Prostate gland (tissue), 2 donors: ENCODE results near the gene SHCBP1L. TPM values are rescaled to one million over a fixed set of nuclear protein-coding genes. Genes with fewer than 3 reads are reported as not detected.

Experiments used
- DNase-seq: peaks from one replicate; pipeline ENCODE4 v3.0.0-alpha.2; 2019; ENCODE audit warnings: low spot score
- H3K27ac ChIP-seq, 2 donors: fragments of 200-600 bp; sonication (generic); 2 replicates each; pipeline ENCODE4 v1.5.1; 2017 to 2019
- H3K27me3 ChIP-seq: fragments of 200-600 bp; sonication (generic); replicated peaks from 2 replicates; pipeline ENCODE4 v1.5.1; 2019; ENCODE audit not compliant: insufficient read depth
- H3K36me3 ChIP-seq, 2 donors: fragments of 200-600 bp; sonication (generic); 1 replicate in 1 of 2; 2 replicates in 1 of 2; pipeline versions ENCODE4 v1.5.1 to v1.8.1; 2017 to 2019
- H3K4me1 ChIP-seq: fragments of 200-600 bp; sonication (generic); replicated peaks from 2 replicates; pipeline ENCODE4 v1.5.1; 2019
- H3K4me3 ChIP-seq, 2 donors: fragments of 200-600 bp; sonication (generic); 2 replicates each; pipeline ENCODE4 v1.5.1; 2017 to 2019
- H3K9me3 ChIP-seq: fragments of 200-600 bp; sonication (generic); 2 replicates; pipeline ENCODE4 v1.5.1; 2017
- POLR2A ChIP-seq: fragments of 450-650 bp; IDR thresholded peaks from one replicate; pipeline ENCODE4 v1.6.1; 2016; ENCODE audit warnings: antibody characterized with exemption, mild to moderate bottlenecking
- POLR2AphosphoS5 ChIP-seq: sonication (generic); formaldehyde crosslinking; IDR thresholded peaks from one replicate; pipeline ENCODE4 v1.6.1; 2017; ENCODE audit warnings: antibody characterized with exemption
- WGBS: methylation state at CpG from one replicate; pipeline ENCODE4 v1.1.5; 2018; 5-methylcytosine and 5-hydroxymethylcytosine counted together
- intact Hi-C: fragments of 100-400 bp; cut with DNase I; formaldehyde crosslinking; loops from one replicate; pipeline ENCODE4 v1.14.2; 2022
- total RNA-seq, 2 donors: library from RNA; depleted of rRNA; stranded (reverse); fragments of >200 nt; gene quantifications; one replicate each; pipeline ENCODE4 v1.1.0, GENCODE V29; 2016
- TF ChIP-seq, protein P1 (sequence below), 4 experiments: fragments of 200-600 bp in 2 of 4; fragments of 450-650 bp in 2 of 4; sonication (generic) in 2 of 4; IDR thresholded peaks; 1 replicate in 3 of 4; 2 replicates in 1 of 4; pipeline ENCODE4 v1.5.1; 2016 to 2019; ENCODE audit warnings: antibody characterized with exemption in 4 of 4, mild to moderate bottlenecking in 2 of 4, moderate library complexity in 2 of 4

SHCBP1L gene
- total RNA-seq, 2 donors from 2014 or later, result 23.9 TPM; not detected in 1

DNA sequence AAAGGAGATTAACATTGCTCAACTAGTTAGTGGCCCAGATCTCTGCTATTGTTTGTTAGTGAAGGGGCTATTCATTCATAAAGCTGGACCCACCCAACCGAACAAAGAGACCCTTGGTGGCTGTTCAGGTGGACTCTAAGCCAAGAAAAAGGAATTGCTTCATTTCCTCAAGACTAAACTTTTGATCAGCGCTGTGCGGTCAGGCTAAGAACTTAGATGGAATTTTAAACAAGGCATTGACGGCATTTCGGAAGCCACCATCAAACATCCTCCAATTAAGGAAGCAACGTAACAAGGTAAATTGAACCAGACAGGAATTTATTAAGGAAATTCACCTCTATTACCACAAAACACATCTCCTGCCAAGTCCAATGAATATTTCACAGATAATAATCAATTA lies 19.9 kb upstream of the SHCBP1L start:
- H3K27me3 ChIP-seq, result no peaks in the 10 kb centered on the region
- no peak overlapping the region for H3K4me3 ChIP-seq
- no peaks in the 10 kb centered on the region for H3K4me1 ChIP-seq
- WGBS, result 69% methylated on average over 6 of the region's 6 CpGs
- H3K36me3 ChIP-seq, result no peaks in the 10 kb centered on the region
- TF ChIP-seq POLR2A (no peak), POLR2AphosphoS5 (no peak)
- TF ChIP-seq, protein P1, sequence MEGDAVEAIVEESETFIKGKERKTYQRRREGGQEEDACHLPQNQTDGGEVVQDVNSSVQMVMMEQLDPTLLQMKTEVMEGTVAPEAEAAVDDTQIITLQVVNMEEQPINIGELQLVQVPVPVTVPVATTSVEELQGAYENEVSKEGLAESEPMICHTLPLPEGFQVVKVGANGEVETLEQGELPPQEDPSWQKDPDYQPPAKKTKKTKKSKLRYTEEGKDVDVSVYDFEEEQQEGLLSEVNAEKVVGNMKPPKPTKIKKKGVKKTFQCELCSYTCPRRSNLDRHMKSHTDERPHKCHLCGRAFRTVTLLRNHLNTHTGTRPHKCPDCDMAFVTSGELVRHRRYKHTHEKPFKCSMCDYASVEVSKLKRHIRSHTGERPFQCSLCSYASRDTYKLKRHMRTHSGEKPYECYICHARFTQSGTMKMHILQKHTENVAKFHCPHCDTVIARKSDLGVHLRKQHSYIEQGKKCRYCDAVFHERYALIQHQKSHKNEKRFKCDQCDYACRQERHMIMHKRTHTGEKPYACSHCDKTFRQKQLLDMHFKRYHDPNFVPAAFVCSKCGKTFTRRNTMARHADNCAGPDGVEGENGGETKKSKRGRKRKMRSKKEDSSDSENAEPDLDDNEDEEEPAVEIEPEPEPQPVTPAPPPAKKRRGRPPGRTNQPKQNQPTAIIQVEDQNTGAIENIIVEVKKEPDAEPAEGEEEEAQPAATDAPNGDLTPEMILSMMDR (IDR thresholded peaks at IDR 0.05), result no peak
- H3K27ac ChIP-seq, result no peak overlapping the region
- no peak for DNase-seq
- no peaks in the 10 kb centered on the region for H3K9me3 ChIP-seq
- intact Hi-C loops, result no loop called here

- no peak for TF ChIP-seq POLR2AphosphoS5
- TF ChIP-seq, protein P1 (IDR thresholded peaks at IDR 0.05), result no peak
- no peak for TF ChIP-seq POLR2A
- 83% methylated on average over 2 of the region's 2 CpGs for WGBS
- H3K27ac ChIP-seq, result no peak overlapping the region
- no peaks in the 10 kb centered on the region for H3K27me3 ChIP-seq
- no peaks in the 10 kb centered on the region for H3K4me1 ChIP-seq
- no peaks in the 10 kb centered on the region for H3K36me3 ChIP-seq
- no peak for DNase-seq
- H3K4me3 ChIP-seq, result no peak overlapping the region
- no peaks in the 10 kb centered on the region for H3K9me3 ChIP-seq
- intact Hi-C loops, result no loop called here
Measured at GRCh38 chr1:182972231-182972630, 19.3 kb upstream of the SHCBP1L start.

DNA sequence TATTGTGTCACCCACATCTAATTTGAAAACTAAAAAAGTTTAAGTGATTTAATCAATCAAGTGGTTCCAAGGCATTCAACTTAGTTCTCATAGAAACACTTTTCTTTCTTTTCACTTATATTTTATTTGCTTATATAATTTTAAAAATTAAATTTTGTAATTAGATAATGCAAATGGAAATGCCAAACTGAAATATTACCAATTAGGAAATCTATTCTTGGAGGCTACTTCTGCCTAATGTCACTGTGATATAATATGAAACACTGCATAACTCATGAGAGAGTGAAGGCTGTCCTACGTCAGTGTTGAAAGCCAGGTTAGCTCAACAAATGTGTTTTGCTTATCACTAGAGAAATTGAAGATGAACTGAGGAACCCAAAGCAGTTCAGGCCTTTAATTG lies 18.3 kb upstream of the SHCBP1L start:
- Histone ChIP-seq H3K4me1 (no peaks in the 10 kb centered on the region), H3K27me3 (no peaks in the 10 kb centered on the region), H3K36me3 (no peaks in the 10 kb centered on the region), H3K27ac (no peak overlapping the region), H3K9me3 (no peaks in the 10 kb centered on the region), H3K4me3 (no peak overlapping the region)
- DNase-seq, result no peak
- TF ChIP-seq POLR2AphosphoS5 (no peak), POLR2A (no peak)
- TF ChIP-seq, protein P1 (IDR thresholded peaks at IDR 0.05), result no peak
- 97% methylated on average over 1 of the region's 1 CpG for WGBS
- intact Hi-C loops, result no loop called here

DNA sequence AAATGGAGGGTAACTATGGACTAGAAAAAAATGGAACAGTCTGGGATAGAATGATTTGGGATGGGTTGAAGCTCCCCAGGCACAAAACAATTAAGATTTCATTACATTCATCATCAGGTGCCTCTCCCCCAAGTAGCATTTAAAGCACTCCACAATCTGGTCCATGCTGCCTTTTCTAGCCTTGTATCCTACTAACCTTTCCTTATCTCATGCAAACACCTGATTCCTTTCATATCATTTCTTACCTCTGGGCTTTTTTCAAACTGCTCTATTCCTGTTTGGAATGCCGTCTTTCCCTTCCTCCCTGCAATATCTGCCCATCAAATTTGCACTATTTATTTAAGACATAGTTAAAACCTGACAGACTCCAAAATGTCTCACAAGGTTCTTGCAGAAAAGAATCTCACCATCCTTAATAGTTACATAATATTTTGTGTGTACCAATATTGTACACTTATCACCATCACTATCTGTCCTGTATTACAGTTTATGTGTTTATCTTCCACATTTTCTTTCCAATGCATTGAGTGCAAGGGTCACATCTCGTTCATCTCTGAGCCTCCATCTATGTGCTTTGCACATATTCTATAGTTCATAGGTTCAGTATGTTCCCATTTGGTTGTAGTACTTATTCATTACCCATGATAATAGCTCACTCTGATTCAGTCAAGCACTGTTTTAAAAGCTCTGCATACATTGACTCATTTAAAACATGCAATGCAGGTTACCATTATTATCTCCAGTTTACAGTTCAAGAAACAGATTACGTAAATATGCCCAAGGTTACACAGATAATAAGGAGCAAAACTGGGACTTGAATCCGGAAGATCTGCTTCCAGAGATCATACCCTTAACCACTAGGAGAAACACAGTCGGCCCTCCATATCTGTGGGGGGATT lies 16.1 kb upstream of the SHCBP1L start:
- intact Hi-C loops, result loop anchor here (10.0 kb wide), 1 partner anchor 656 kb away; no protein-coding TSS in a partner anchor
- no peaks in the 10 kb centered on the region for H3K9me3 ChIP-seq
- no peak overlapping the region for H3K27ac ChIP-seq
- H3K4me3 ChIP-seq, result no peak overlapping the region
- TF ChIP-seq POLR2AphosphoS5 (no peak), POLR2A (no peak)
- TF ChIP-seq, protein P1 (IDR thresholded peaks at IDR 0.05), result no peak
- no peaks in the 10 kb centered on the region for H3K27me3 ChIP-seq
- no peaks in the 10 kb centered on the region for H3K4me1 ChIP-seq
- no peaks in the 10 kb centered on the region for H3K36me3 ChIP-seq
- DNase-seq, result no peak
- WGBS, result 59% methylated on average over 5 of the region's 5 CpGs
